Neural progenitor cell (in vitro differentiated cells): ENCODE measurements around the gene POMT2.

Experiments used
- CTCF ChIP-seq: fragments of 200-600 bp; sonication (generic); IDR thresholded peaks from 2 replicates; pipeline ENCODE4 v1.5.1; 2017; ENCODE audit warnings: antibody characterized with exemption, mild to moderate bottlenecking
- EZH2 ChIP-seq: fragments of 200-600 bp; sonication (generic); IDR thresholded peaks from 2 replicates; pipeline ENCODE4 v1.6.1; 2017; ENCODE audit warnings: antibody characterized with exemption, mild to moderate bottlenecking, moderate library complexity
- EZH2phosphoT487 ChIP-seq: fragments of 200-600 bp; sonication (generic); IDR thresholded peaks from 2 replicates; pipeline ENCODE4 v1.6.1; 2017; ENCODE audit warnings: antibody characterized with exemption

GRCh38 chr14:77253333-77254190 is 67.1 kb downstream of the POMT2 start:
- TF ChIP-seq EZH2 (no peak), CTCF (no peak), EZH2phosphoT487 (no peak)
